Psoas muscle (tissue), 8 donors: ENCODE results near the gene PLLP. TPM values are rescaled to one million over a fixed set of nuclear protein-coding genes. Genes with fewer than 3 reads are reported as not detected.

Experiments
- ATAC-seq, 4 donors: fragments of 200-7000 bp; cut with Tn5 transposase; one replicate each; pipeline ENCODE4 v1.9.1; 2020; ENCODE audit warnings: moderate library complexity in 3 of 4, mild to moderate bottlenecking in 2 of 4
- DNase-seq, 2 donors: peaks; one replicate each; pipeline ENCODE4 v3.0.0-alpha.2; 2020
- H3K27ac ChIP-seq: fragments of 200-600 bp; one replicate; pipeline ENCODE4 v1.8.0; 2022
- H3K27me3 ChIP-seq, 3 donors: fragments of 200-600 bp in 1 of 3; one replicate each; pipeline versions ENCODE4 v1.6.1 to v1.8.0; 2013 to 2022; ENCODE audit warnings: low read length in 2 of 3, mild to moderate bottlenecking in 2 of 3, moderate library complexity in 1 of 3; ENCODE audit not compliant: insufficient read depth in 3 of 3
- H3K36me3 ChIP-seq, 2 donors: fragments of 200-600 bp in 1 of 2; one replicate each; pipeline versions ENCODE4 v1.6.1 to v1.8.0; 2013 to 2022; ENCODE audit warnings: low read depth in 1 of 2, mild to moderate bottlenecking in 1 of 2, moderate library complexity in 1 of 2; ENCODE audit not compliant: insufficient read depth in 1 of 2
- H3K4me1 ChIP-seq: fragments of 200-600 bp; one replicate; pipeline ENCODE4 v1.8.0; 2022
- H3K4me3 ChIP-seq: fragments of 200-600 bp; one replicate; pipeline ENCODE4 v1.8.0; 2022; ENCODE audit warnings: mild to moderate bottlenecking
- H3K9me3 ChIP-seq: fragments of 200-600 bp; one replicate; pipeline ENCODE4 v1.8.0; 2022
- WGBS, 3 donors: extraction: QIAGEN DNeasy Blood & Tissue Kit; methylation state at CpG; one replicate each; pipeline versions ENCODE4 v1.1.6 to v1.1.7; 2013; 5-methylcytosine and 5-hydroxymethylcytosine counted together
- intact Hi-C, 2 donors: fragments of 100-400 bp; cut with DNase I; formaldehyde crosslinking; loops; one replicate each; pipeline versions ENCODE4 v1.11.0 to v1.14.2; 2022
- polyA plus RNA-seq, 3 donors: library from polyadenylated mRNA; stranded (reverse); fragments of 200-250 nt; gene quantifications; one replicate each; pipeline ENCODE4 v1.2.3, GENCODE V29; 2013
- total RNA-seq, 4 donors: library from RNA; stranded (reverse); fragmentation: NEBNext Ultra II Directional in 2 of 4; extraction: Animal tissue kit (Norgen Biotek cat#: 25700) in 2 of 4; gene quantifications; one replicate each; pipeline versions ENCODE4 v1.2.1 to v1.2.4, GENCODE V29; 2021 to 2023
- TF ChIP-seq, protein P1 (sequence below): fragments of 200-600 bp; IDR thresholded peaks from one replicate; pipeline ENCODE4 v1.8.0; 2022; ENCODE audit warnings: antibody characterized with exemption
- donor health status: healthy with polysubstance abuse.
- donor health status: DM: no; HTN: no; CAD: no; lungs with moderate emphysema.
- donor health status: Bipolar disorder and iron deficiency.
- donor health status: healthy.
- donor health status: DM: yes; HTN: yes; CAD: no.
- donor health status: DM: no; HTN: no; CAD: no.
- donor health status: DM: no; HTN: no; CAD: no.
- donor health status: DM: yes; HTN: yes; CAD: no.

Gene PLLP
- total and polyA plus RNA-seq, 7 donors, result 0.39 to 3.1 (median 2.0) TPM

DNA sequence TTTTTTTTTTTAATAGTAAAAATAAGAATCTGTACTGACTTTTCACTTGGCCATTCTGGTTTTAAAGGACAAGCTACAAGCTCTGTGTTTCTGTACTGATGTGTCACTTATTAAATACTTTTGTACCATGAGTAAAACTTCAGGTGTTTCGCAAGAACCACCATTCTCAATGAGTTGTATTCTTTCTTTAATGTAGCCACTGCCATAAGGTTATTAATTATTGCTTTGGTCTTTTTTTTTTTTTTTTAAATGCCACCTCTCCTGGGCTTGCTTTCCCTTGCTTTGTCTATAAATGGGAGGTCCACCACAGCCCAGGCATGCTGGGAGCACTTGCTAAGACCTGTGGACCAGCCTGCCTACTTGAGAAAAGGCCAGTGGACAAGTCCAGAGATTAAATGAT, 31.0 kb downstream of the PLLP start:
- DNase-seq, result no peak
- Histone ChIP-seq H3K27ac (no peak overlapping the region), H3K4me3 (no peak overlapping the region), H3K27me3 (no peaks in the 10 kb centered on the region), H3K36me3 (peaks cover 12 to 84% of the 10 kb centered on the region in 2 donors), H3K4me1 (no peaks in the 10 kb centered on the region), H3K9me3 (no peaks in the 10 kb centered on the region)
- no peak for ATAC-seq
- intact Hi-C loops, result no loop called here
- TF ChIP-seq, protein P1, sequence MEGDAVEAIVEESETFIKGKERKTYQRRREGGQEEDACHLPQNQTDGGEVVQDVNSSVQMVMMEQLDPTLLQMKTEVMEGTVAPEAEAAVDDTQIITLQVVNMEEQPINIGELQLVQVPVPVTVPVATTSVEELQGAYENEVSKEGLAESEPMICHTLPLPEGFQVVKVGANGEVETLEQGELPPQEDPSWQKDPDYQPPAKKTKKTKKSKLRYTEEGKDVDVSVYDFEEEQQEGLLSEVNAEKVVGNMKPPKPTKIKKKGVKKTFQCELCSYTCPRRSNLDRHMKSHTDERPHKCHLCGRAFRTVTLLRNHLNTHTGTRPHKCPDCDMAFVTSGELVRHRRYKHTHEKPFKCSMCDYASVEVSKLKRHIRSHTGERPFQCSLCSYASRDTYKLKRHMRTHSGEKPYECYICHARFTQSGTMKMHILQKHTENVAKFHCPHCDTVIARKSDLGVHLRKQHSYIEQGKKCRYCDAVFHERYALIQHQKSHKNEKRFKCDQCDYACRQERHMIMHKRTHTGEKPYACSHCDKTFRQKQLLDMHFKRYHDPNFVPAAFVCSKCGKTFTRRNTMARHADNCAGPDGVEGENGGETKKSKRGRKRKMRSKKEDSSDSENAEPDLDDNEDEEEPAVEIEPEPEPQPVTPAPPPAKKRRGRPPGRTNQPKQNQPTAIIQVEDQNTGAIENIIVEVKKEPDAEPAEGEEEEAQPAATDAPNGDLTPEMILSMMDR, result no peak
- WGBS, 3 donors, result 95 to 97% (median 95%) methylated on average over 1 of the region's 1 CpG

DNA sequence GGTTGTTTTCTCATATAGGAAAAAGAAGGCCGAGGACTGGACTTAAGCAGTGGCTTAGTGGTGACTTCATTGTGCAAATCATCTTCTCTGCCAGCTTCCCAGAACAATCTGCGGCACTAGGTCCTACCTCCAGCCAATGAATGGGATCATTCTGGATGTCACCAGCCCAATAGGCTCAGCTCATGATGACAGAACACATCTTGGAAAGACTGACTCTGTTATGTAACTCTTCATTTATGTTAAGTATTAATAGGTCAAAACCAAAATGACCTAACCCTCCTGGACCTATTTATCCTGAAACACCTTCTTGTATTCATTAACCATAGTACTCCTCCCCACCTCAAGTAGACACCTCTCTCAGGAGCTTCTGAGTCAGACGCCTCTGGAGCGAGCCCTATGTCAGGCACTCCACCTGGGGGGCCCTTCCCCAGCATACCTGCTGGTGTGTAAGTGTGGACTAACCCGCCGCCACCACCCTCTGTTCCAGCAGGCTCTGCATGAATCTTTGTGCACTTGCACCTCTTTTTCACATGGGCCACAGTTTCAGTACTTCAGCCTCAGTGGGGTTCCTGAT, 32.2 kb downstream of the PLLP start:
- no peaks in the 10 kb centered on the region for H3K27me3 ChIP-seq
- intact Hi-C loops, result no loop called here
- DNase-seq (no peak), ATAC-seq (no peak)
- H3K9me3 ChIP-seq, result no peaks in the 10 kb centered on the region
- WGBS, 3 donors, result 91% methylated on average over 6 of the region's 6 CpGs
- no peak overlapping the region for H3K4me3 ChIP-seq
- TF ChIP-seq, protein P1, result no peak
- H3K27ac ChIP-seq, result no peak overlapping the region
- no peaks in the 10 kb centered on the region for H3K4me1 ChIP-seq
- H3K36me3 ChIP-seq, result peaks cover 15 to 96% of the 10 kb centered on the region in 2 donors

DNA sequence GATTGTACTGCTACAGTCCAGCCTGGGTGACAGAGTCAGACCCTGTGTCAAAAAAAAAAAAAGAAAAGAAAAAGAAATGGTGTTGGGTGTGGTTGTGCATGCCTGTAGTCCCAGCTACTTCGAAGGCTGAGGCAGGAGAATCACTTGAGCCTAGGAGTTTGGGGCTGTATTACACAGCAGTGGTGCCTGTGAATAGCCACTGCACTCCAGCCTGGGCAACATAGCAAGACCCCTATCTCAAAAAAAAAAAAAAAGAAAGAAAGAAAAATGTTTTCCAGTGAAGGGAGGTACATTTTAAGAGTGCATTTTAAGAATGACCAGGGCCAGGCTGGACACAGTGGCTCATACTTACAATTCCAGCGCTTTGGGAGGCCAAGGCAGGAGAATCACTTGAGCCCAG, 33.1 kb downstream of the PLLP start:
- Histone ChIP-seq H3K4me1 (peaks cover under 1% of the 10 kb centered on the region), H3K27me3 (no peaks in the 10 kb centered on the region), H3K4me3 (no peak overlapping the region), H3K36me3 (peaks cover 15 to 99% of the 10 kb centered on the region in 2 donors), H3K9me3 (no peaks in the 10 kb centered on the region), H3K27ac (no peak overlapping the region)
- no peak for ATAC-seq
- 91 to 100% (median 95%) methylated on average over 2 of the region's 2 CpGs for WGBS, 3 donors
- no peak for DNase-seq
- TF ChIP-seq, protein P1, result no peak
- intact Hi-C loops, result no loop called here

DNA sequence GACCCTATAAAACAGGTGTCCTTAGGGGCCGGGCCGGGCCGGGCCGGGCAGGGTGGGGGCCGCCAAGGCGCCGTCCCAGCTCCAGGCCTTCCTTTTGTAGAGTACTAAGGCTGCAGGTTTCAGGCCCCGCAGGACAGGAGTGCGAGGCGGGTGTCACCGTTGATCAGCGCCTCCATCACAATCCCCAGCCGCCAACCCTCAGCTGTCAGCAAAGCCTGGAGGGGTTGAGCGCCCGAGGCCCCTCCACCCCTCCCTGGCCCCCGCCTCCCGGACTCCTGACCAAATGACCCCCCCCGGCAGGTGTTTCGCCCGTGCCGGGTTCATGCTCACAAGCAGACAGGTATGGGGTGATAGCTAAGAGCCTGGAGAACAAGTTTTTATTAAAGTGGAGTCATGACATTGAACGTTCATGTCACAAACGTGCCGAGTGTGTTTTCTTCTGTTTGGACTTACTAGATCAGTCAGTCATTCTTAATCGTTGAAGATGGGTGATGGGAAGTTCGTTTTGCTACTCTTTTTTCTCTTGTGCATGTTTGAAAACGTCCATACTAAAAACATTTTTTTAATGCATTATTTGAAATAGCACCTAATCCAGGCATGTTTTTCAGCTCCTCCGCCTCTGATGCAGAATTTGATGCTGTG, 38.9 kb downstream of the PLLP start:
- DNase-seq, result peak in 1 of 2 donors; percentile 55
- H3K9me3 ChIP-seq, result no peaks in the 10 kb centered on the region
- H3K4me3 ChIP-seq, result peak overlapping the region; percentile 87
- intact Hi-C loops, result loop anchor here in 1 of 2 donors (5.0 kb wide), 1 partner anchor 52 kb away; no protein-coding TSS in a partner anchor
- no peaks in the 10 kb centered on the region for H3K27me3 ChIP-seq
- H3K4me1 ChIP-seq, result peaks cover 8% of the 10 kb centered on the region
- peak overlapping the region; percentile 87 for H3K27ac ChIP-seq
- peaks cover 3 to 46% of the 10 kb centered on the region in 2 donors for H3K36me3 ChIP-seq
- TF ChIP-seq, protein P1, result no peak
- peak; percentile 42 to 57 (median 52) for ATAC-seq
- 3 to 7% (median 3%) methylated on average over 16 to 28 of the region's 28 CpGs for WGBS, 3 donors
